IMR-90 (cell line): ENCODE results near the gene CDH2. TPM values are rescaled to one million over a fixed set of nuclear protein-coding genes. Genes with fewer than 3 reads are reported as not detected.

Experiments used
- ATAC-seq: fragments of 200-7000 bp; cut with Tn5 transposase; 2 replicates; pipeline ENCODE4 v1.9.1; 2020; ENCODE audit warnings: low read depth, mild to moderate bottlenecking, moderate library complexity
- BruUV-seq: library from RNA; stranded (reverse); fragments of 400-500 nt; replicated peaks from 2 replicates; lab custom pipeline; 2021; lab: Mats Ljungman, UMichigan
- CTCF ChIA-PET: fragments of 300-600 bp; formaldehyde crosslinking; extraction: SDS; loops from one replicate; lab custom pipeline; 2021; ENCODE audit warnings: antibody characterized with exemption; lab: Yijun Ruan, JAX
- POLR2A ChIA-PET: fragments of 300-600 bp; sonication (Branson Sonifier 250); formaldehyde crosslinking; loops from one replicate; lab custom pipeline; 2022; ENCODE audit warnings: antibody characterized with exemption; ENCODE audit not compliant: unreplicated experiment; lab: Charles Lee
- DNase-seq: peaks from one replicate; pipeline ENCODE4 v3.0.0; 2013
- H2AFZ ChIP-seq: replicated peaks from 2 replicates; pipeline ENCODE3; 2013; ENCODE audit warnings: low read length, mild to moderate bottlenecking; ENCODE audit not compliant: poor library complexity
- H2AK5ac ChIP-seq: 2 replicates; pipeline ENCODE4 v1.6.1; 2013; ENCODE audit warnings: low read depth, low read length, inconsistent platforms
- H2AK9ac ChIP-seq: replicated peaks from 2 replicates; pipeline ENCODE3; 2013; ENCODE audit warnings: mild to moderate bottlenecking, low read depth, low read length, moderate library complexity; ENCODE audit not compliant: poor library complexity
- H2BK120ac ChIP-seq: 2 replicates; pipeline ENCODE4 v1.6.1; 2013; ENCODE audit warnings: low read depth, low read length, inconsistent platforms
- H2BK15ac ChIP-seq: 3 replicates; pipeline ENCODE4 v1.6.1; 2013; ENCODE audit warnings: low read depth, low read length, inconsistent platforms
- H2BK20ac ChIP-seq: 2 replicates; pipeline ENCODE4 v1.6.1; 2013; ENCODE audit warnings: low read depth, mild to moderate bottlenecking, inconsistent platforms, low read length, moderate library complexity
- H2BK5ac ChIP-seq: 2 replicates; pipeline ENCODE4 v1.6.1; 2013; ENCODE audit warnings: mild to moderate bottlenecking, low read depth, low read length, inconsistent platforms; ENCODE audit not compliant: poor library complexity, severe bottlenecking
- H3K14ac ChIP-seq: replicated peaks from 2 replicates; pipeline ENCODE4 v1.6.1; 2013; ENCODE audit warnings: low read depth, low read length, inconsistent platforms
- H3K18ac ChIP-seq: 2 replicates; pipeline ENCODE4 v1.6.1; 2013; ENCODE audit warnings: low read depth, low read length, control low read depth
- H3K23ac ChIP-seq: 2 replicates; pipeline ENCODE4 v1.6.1; 2013; ENCODE audit warnings: low read depth, low read length, inconsistent platforms
- H3K27ac ChIP-seq: 2 replicates; pipeline ENCODE4 v1.5.1; 2013; ENCODE audit warnings: mild to moderate bottlenecking, control low read depth, low read length; ENCODE audit not compliant: insufficient read depth
- H3K27me3 ChIP-seq: 2 replicates; pipeline ENCODE4 v1.6.1; 2013; ENCODE audit warnings: low read length; ENCODE audit not compliant: control insufficient read depth, insufficient read depth
- H3K36me3 ChIP-seq: 2 replicates; pipeline ENCODE4 v1.6.1; 2013; ENCODE audit warnings: low read length, mixed read lengths; ENCODE audit not compliant: control insufficient read depth, insufficient read depth
- H3K4ac ChIP-seq: 2 replicates; pipeline ENCODE4 v1.6.1; 2013; ENCODE audit warnings: low read depth, low read length, inconsistent platforms
- H3K4me1 ChIP-seq: 2 replicates; pipeline ENCODE4 v1.6.1; 2013; ENCODE audit warnings: low read length, mixed read lengths; ENCODE audit not compliant: control insufficient read depth, insufficient read depth
- H3K4me2 ChIP-seq: 2 replicates; pipeline ENCODE4 v1.6.1; 2013; ENCODE audit warnings: low read depth, mild to moderate bottlenecking, control low read depth, low read length, moderate library complexity
- H3K4me3 ChIP-seq: 2 replicates; pipeline ENCODE4 v1.5.1; 2013; ENCODE audit warnings: low read depth, mild to moderate bottlenecking, control low read depth, low read length, moderate library complexity; ENCODE audit not compliant: insufficient read depth
- H3K56ac ChIP-seq: 2 replicates; pipeline ENCODE4 v1.6.1; 2013; ENCODE audit warnings: low read length, inconsistent platforms; ENCODE audit not compliant: insufficient read depth; ENCODE audit errors: extremely low read depth
- H3K79me1 ChIP-seq, 2 experiments: 2 replicates each; pipeline ENCODE4 v1.6.1; 2013; ENCODE audit warnings: low read length in 2 of 2, inconsistent platforms in 1 of 2, low read depth in 1 of 2
- H3K9ac ChIP-seq: 2 replicates; pipeline ENCODE4 v1.6.1; 2013; ENCODE audit warnings: low read depth, low read length, control low read depth
- H3K9me1 ChIP-seq: 2 replicates; pipeline ENCODE4 v1.6.1; 2013; ENCODE audit warnings: low read length, inconsistent platforms; ENCODE audit not compliant: insufficient read depth
- H3K9me3 ChIP-seq: 2 replicates; pipeline ENCODE4 v1.6.1; 2013; ENCODE audit warnings: low read length; ENCODE audit not compliant: control insufficient read depth, insufficient read depth
- H4K20me1 ChIP-seq: 2 replicates; pipeline ENCODE4 v1.6.1; 2013; ENCODE audit warnings: low read length, inconsistent platforms; ENCODE audit not compliant: insufficient read depth
- H4K5ac ChIP-seq: 2 replicates; pipeline ENCODE4 v1.6.1; 2013; ENCODE audit warnings: mild to moderate bottlenecking, low read depth, low read length, control low read depth
- H4K8ac ChIP-seq, 2 experiments: 2 replicates each; pipeline ENCODE4 v1.6.1; 2013; ENCODE audit warnings: low read depth in 2 of 2, low read length in 2 of 2, control low read depth in 1 of 2, inconsistent platforms in 1 of 2
- H4K91ac ChIP-seq: 2 replicates; pipeline ENCODE4 v1.6.1; 2013; ENCODE audit warnings: low read depth, low read length, inconsistent platforms; ENCODE audit not compliant: insufficient read depth
- BHLHE40 ChIP-seq: fragments of 150-350 bp; IDR thresholded peaks from 2 replicates; pipeline ENCODE4 v1.6.1; 2016; ENCODE audit warnings: mild to moderate bottlenecking, low read depth, low read length
- CEBPB ChIP-seq: IDR thresholded peaks from 2 replicates; pipeline ENCODE4 v1.6.1; 2012; ENCODE audit warnings: low read depth, low read length, improper control_type of control experiment
- CHD1 ChIP-seq: IDR thresholded peaks from 2 replicates; pipeline ENCODE4 v1.6.1; 2012; ENCODE audit warnings: low read depth, low read length, improper control_type of control experiment
- ELK1 ChIP-seq: fragments of 150-350 bp; IDR thresholded peaks from 2 replicates; pipeline ENCODE4 v1.6.1; 2016; ENCODE audit warnings: low read depth, mild to moderate bottlenecking, low read length, moderate library complexity, borderline replicate concordance
- FOS ChIP-seq: fragments of 150-350 bp; IDR thresholded peaks from 2 replicates; pipeline ENCODE4 v1.6.1; 2016; ENCODE audit warnings: low read depth, low read length
- MAFK ChIP-seq: IDR thresholded peaks from 2 replicates; pipeline ENCODE4 v1.6.1; 2012; ENCODE audit warnings: low read depth, low read length, improper control_type of control experiment
- MAZ ChIP-seq: IDR thresholded peaks from 2 replicates; pipeline ENCODE4 v1.6.1; 2012; ENCODE audit warnings: low read depth, mild to moderate bottlenecking, low read length, improper control_type of control experiment, moderate library complexity, borderline replicate concordance
- MXI1 ChIP-seq: IDR thresholded peaks from 2 replicates; pipeline ENCODE4 v1.6.1; 2012; ENCODE audit warnings: low read depth, mild to moderate bottlenecking, low read length, moderate library complexity, borderline replicate concordance
- NFE2L2 ChIP-seq: fragments of 150-350 bp; IDR thresholded peaks from 2 replicates; pipeline ENCODE4 v1.6.1; 2016; ENCODE audit warnings: low read depth, mild to moderate bottlenecking, low read length
- POLR2A ChIP-seq: IDR thresholded peaks from 2 replicates; pipeline ENCODE4 v1.6.1; 2012; ENCODE audit warnings: mild to moderate bottlenecking, low read depth, low read length
- RAD21 ChIP-seq: IDR thresholded peaks from 2 replicates; pipeline ENCODE4 v1.6.1; 2012; ENCODE audit warnings: low read length, improper control_type of control experiment
- RCOR1 ChIP-seq: IDR thresholded peaks from 2 replicates; pipeline ENCODE4 v1.6.1; 2012; ENCODE audit warnings: mild to moderate bottlenecking, low read length, improper control_type of control experiment; ENCODE audit not compliant: insufficient replicate concordance
- RFX5 ChIP-seq: IDR thresholded peaks from 2 replicates; pipeline ENCODE4 v1.8.0; 2012; ENCODE audit warnings: low read depth, mild to moderate bottlenecking, low read length, moderate library complexity
- SMC3 ChIP-seq: fragments of 150-350 bp; IDR thresholded peaks from 2 replicates; pipeline ENCODE4 v1.6.1; 2016; ENCODE audit warnings: low read depth, mild to moderate bottlenecking, antibody characterized with exemption, low read length, moderate library complexity
- USF2 ChIP-seq: fragments of 150-350 bp; IDR thresholded peaks from 2 replicates; pipeline ENCODE4 v1.6.1; 2017; ENCODE audit warnings: mild to moderate bottlenecking, antibody characterized with exemption, low read length, low read depth
- WGBS, 2 experiments: methylation state at CpG; one replicate each; pipeline versions ENCODE4 v1.1.5 to v1.1.7; 2013; ENCODE audit warnings: missing lambda C conversion rate in 2 of 2; ENCODE audit not compliant: insufficient read length in 1 of 2; ENCODE audit errors: extremely low coverage in 2 of 2; 5-methylcytosine and 5-hydroxymethylcytosine counted together
- dilution Hi-C: fragments of 300-500 bp; cut with HindIII; formaldehyde crosslinking; loops from one replicate; pipeline ENCODE4 v1.14.3; 2018; ENCODE audit warnings: low sequenced_read_pairs; ENCODE audit not compliant: unreplicated experiment
- in situ Hi-C: fragments of 300-500 bp; cut with MboI; formaldehyde crosslinking; loops from 3 replicates; pipeline ENCODE4 v1.14.3; 2019; ENCODE audit warnings: low sequenced_read_pairs, inconsistent platforms, mixed read lengths
- intact Hi-C: fragments of 100-400 bp; cut with micrococcal nuclease; formaldehyde crosslinking; loops from 2 replicates; pipeline ENCODE4 v1.10.0; 2022
- polyA plus RNA-seq, 3 experiments: library from polyadenylated mRNA; depleted of rRNA; stranded (reverse); fragments of >200 nt; gene quantifications; 2 replicates each; pipeline ENCODE4 v1.2.3, GENCODE V29; 2012; ENCODE audit warnings: low replicate concordance in 1 of 3
- total RNA-seq: library from RNA; depleted of rRNA; stranded (reverse); fragments of >200 nt; gene quantifications from 2 replicates; pipeline ENCODE4 v1.2.3, GENCODE V29; 2012
- TF ChIP-seq, protein P1 (sequence below): conservative IDR thresholded peaks from 2 replicates; pipeline ENCODE4 v1.5.1; 2012; ENCODE audit warnings: mild to moderate bottlenecking, low read depth, low read length, improper control_type of control experiment

CDH2 gene
- total and polyA plus RNA-seq, 2 of the 4 experiments (the other 2 are of a cell fraction): 55.6 to 111 TPM

GRCh38 chr18:27942706-27943105 is 234.2 kb downstream of the CDH2 start:
- Histone ChIP-seq H4K91ac (no peak overlapping the region), H2BK120ac (no peak overlapping the region), H3K79me1 (no peaks in the 10 kb centered on the region), H3K23ac (no peak overlapping the region), H2BK20ac (no peak overlapping the region), H4K20me1 (no peaks in the 10 kb centered on the region), H3K18ac (no peak overlapping the region), H2BK15ac (no peak overlapping the region), H4K8ac (no peak overlapping the region), H3K27me3 (no peaks in the 10 kb centered on the region), H3K9me3 (no peaks in the 10 kb centered on the region), H3K56ac (no peak overlapping the region), H4K5ac (no peak overlapping the region), H2AFZ (no peak overlapping the region), H3K36me3 (no peaks in the 10 kb centered on the region), H3K4me1 (no peaks in the 10 kb centered on the region), H2AK9ac (no peak overlapping the region), H3K9me1 (no peaks in the 10 kb centered on the region), H3K4ac (no peak overlapping the region), H3K14ac (no peak overlapping the region), H2AK5ac (no peak overlapping the region), H3K9ac (no peak overlapping the region), H2BK5ac (no peak overlapping the region), H3K27ac (no peak overlapping the region), H3K4me2 (no peak overlapping the region), H3K4me3 (no peak overlapping the region)
- dilution Hi-C loops: no loop called here
- in situ Hi-C loops: no loop called here
- DNase-seq (peak; percentile 34), ATAC-seq (peak; percentile 44)
- TF ChIP-seq RFX5 (no peak), POLR2A (no peak), SMC3 (no peak), FOS (no peak), NFE2L2 (no peak), ELK1 (no peak), RAD21 (no peak), BHLHE40 (no peak), MAFK (no peak), USF2 (no peak), CEBPB (no peak), MAZ (no peak), RCOR1 (no peak), MXI1 (no peak), CHD1 (no peak)
- TF ChIP-seq, protein P1, sequence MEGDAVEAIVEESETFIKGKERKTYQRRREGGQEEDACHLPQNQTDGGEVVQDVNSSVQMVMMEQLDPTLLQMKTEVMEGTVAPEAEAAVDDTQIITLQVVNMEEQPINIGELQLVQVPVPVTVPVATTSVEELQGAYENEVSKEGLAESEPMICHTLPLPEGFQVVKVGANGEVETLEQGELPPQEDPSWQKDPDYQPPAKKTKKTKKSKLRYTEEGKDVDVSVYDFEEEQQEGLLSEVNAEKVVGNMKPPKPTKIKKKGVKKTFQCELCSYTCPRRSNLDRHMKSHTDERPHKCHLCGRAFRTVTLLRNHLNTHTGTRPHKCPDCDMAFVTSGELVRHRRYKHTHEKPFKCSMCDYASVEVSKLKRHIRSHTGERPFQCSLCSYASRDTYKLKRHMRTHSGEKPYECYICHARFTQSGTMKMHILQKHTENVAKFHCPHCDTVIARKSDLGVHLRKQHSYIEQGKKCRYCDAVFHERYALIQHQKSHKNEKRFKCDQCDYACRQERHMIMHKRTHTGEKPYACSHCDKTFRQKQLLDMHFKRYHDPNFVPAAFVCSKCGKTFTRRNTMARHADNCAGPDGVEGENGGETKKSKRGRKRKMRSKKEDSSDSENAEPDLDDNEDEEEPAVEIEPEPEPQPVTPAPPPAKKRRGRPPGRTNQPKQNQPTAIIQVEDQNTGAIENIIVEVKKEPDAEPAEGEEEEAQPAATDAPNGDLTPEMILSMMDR: no peak
- no TSS peak for BruUV-seq
- ChIA-PET POLR2A (no interaction called here), CTCF (no interaction called here)
- intact Hi-C loops: loop anchor here (2.0 kb wide), 1 partner anchor 56 kb away; no protein-coding TSS in a partner anchor
- no CpG with 5 or more reads among the region's 6 CpGs for WGBS, 2 experiments
